OCI-LY7 (cell line): ENCODE results near the gene NOL12.

Experiments used
- CTCF ChIP-seq: fragments of 200-600 bp; sonication (generic); conservative IDR thresholded peaks from 2 replicates; pipeline ENCODE4 v1.5.1; 2014; ENCODE audit warnings: mild to moderate bottlenecking, antibody characterized with exemption, low read length, moderate library complexity, mixed read lengths
- EZH2phosphoT487 ChIP-seq: fragments of 200-600 bp; sonication (generic); IDR thresholded peaks from 2 replicates; pipeline ENCODE4 v1.6.1; 2018; ENCODE audit warnings: low read depth, borderline replicate concordance, mild to moderate bottlenecking, mixed run types, antibody characterized with exemption, low read length, moderate library complexity, mixed read lengths

GRCh38 chr22:37664249-37665101 lies 21.7 kb upstream of the NOL12 start:
- TF ChIP-seq CTCF (no peak), EZH2phosphoT487 (no peak)
